Stimulated activated CD4-positive, alpha-beta T cell treated with anti-CD3 and anti-CD28 coated beads, Interleukin-12 subunit alpha, Interleukin-12 subunit beta, amount 100 ng/mL, for 4 hours (primary cell): ENCODE results near the gene COPS9.

ENCODE experiments used
- DNase-seq: peaks from one replicate; pipeline ENCODE4 v3.0.0-alpha.2; 2020

Gene COPS9

GRCh38 chr2:240105982-240106381, 30.1 kb downstream of the COPS9 start:
- no peak for DNase-seq

DNA sequence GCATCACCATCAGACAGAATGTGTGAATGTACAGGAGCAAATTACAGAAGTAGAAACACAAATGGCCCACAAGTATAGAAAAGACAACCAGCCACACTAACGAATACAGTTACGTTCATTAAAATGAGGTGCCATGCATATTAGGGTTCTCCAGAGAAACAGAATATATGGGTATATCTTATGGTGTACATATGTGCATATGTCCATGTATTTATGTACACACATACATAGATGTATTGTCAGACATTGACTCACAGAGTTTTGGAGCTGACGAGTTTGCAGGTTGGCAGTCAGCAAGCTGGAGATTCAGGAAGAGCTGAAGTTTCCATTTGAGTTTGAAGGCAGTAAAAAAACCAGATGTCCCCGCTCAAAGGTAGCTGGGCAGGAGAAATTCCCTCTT, 33.0 kb downstream of the COPS9 start:
- no peak for DNase-seq

GRCh38 chr2:240098349-240098748, 37.8 kb downstream of the COPS9 start:
- DNase-seq: no peak

GRCh38 chr2:240095556-240096523, 40.3 kb downstream of the COPS9 start:
- DNase-seq: no peak

GRCh38 chr2:240089306-240089705, 46.8 kb downstream of the COPS9 start:
- no peak for DNase-seq

DNA sequence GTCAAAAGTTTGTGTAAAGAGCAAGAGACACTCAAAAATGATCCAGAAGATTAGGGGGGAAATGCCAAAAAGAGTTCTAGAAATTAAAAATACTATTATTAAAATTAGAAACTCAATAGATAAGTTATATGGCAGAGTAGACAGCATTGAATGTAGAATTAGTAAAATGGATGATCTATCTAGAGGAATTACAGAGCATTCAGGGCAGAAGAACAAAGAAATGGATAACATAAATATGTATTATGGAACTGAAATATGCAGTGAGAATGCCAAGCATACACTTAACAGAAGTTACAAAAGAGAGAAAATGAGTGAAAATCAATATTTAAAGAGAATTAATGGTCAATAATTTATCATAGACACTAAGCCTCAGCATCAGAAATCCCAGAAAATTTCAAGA, 49.5 kb downstream of the COPS9 start:
- no peak for DNase-seq
